Effector CD4-positive, alpha-beta T cell (primary cell): ENCODE data around the gene PRB3. TPM values are rescaled to one million over a fixed set of nuclear protein-coding genes. Genes with fewer than 3 reads are reported as not detected.

ENCODE experiments used
- DNase-seq: peaks from one replicate; pipeline ENCODE4 v3.0.0-alpha.2; 2020
- total RNA-seq: gene quantifications from one replicate; lab custom pipeline; 2026; lab: John Stamatoyannopoulos, UW

The PRB3 gene
- total RNA-seq = not detected

- DNase-seq = no peak
Observed at GRCh38 chr12:11269607-11270006, at the start of gene PRB3. TSS of gene PRB3 (minus strand) at chr12:11269707. CDS start at chr12:11269669, 38 bp downstream.

- no peak for DNase-seq
Observed at GRCh38 chr12:11310336-11310735, 40.8 kb upstream of the PRB3 start, which contains the start of gene PRB4. TSS of gene PRB4 (minus strand) at chr12:11310436. CDS start at chr12:11310398, 38 bp downstream.

GRCh38 chr12:11307143-11307542 is 37.6 kb upstream of the PRB3 start:
- no peak for DNase-seq

GRCh38 chr12:11273449-11273848 is 3.9 kb upstream of the PRB3 start:
- DNase-seq = no peak

- DNase-seq = no peak
Observed at GRCh38 chr12:11264501-11264900, 5.0 kb downstream of the PRB3 start.

GRCh38 chr12:11246489-11246888 is 23.0 kb downstream of the PRB3 start:
- DNase-seq = no peak

GRCh38 chr12:11242656-11243055 is 26.9 kb downstream of the PRB3 start:
- no peak for DNase-seq

GRCh38 chr12:11240348-11240930 is 29.1 kb downstream of the PRB3 start:
- DNase-seq = no peak

GRCh38 chr12:11238275-11238674 is 31.2 kb downstream of the PRB3 start:
- DNase-seq = no peak

GRCh38 chr12:11233532-11233931 is 36.0 kb downstream of the PRB3 start:
- no peak for DNase-seq

- DNase-seq = peak; percentile 6
Observed at GRCh38 chr12:11228296-11228879, 41.1 kb downstream of the PRB3 start.

- no peak for DNase-seq
Observed at GRCh38 chr12:11227373-11227772, 42.1 kb downstream of the PRB3 start.
